ENCODE results near the gene ZNF516.
"Not testable (repeated sequence)": the region's sequence is repeated elsewhere in the genome, so short reads cannot be mapped to it uniquely, and the experiment has no call there.

ZNF516 gene

GRCh38 chr18:76495006-76495370, at the start of gene ZNF516:
ZNF516 (minus strand) TSS chr18:76495242; CDS start chr18:76443054, 52,188 bp downstream.
- no peak for DNase-seq (ENCODE audit: low read depth in 2 of 2, low spot score in 1 of 2)

DNA sequence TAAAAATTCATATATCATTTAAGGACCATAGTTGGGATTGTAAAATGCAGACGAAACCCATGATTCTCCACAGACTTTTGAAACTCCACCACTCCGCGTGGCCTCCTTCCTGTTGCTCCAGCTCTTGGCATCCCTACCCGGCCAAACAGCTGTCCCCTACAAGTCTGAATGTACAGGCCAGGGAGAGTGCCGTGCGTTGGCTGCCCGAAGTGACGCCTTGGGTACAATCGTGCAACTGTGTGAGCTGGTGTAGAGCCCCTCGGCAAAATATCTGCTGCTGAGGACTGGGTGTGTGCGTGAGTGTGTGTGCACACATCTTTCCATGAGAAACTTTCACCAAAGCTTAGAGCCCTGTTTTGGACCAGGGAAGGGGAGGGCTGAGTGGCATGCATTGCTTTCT, 43.8 kb upstream of the ZNF516 start:
- DNase-seq (ENCODE audit: low read depth in 2 of 2, low spot score in 1 of 2), result no peak

GRCh38 chr18:76537621-76538020, 42.6 kb upstream of the ZNF516 start:
- no peak for DNase-seq (ENCODE audit: low read depth in 2 of 2, low spot score in 1 of 2)

- DNase-seq (ENCODE audit: low read depth in 2 of 2, low spot score in 1 of 2), result not testable (repeated sequence)
These were observed 41.6 kb upstream of the ZNF516 start for GRCh38 chr18:76536593-76536992.

DNA sequence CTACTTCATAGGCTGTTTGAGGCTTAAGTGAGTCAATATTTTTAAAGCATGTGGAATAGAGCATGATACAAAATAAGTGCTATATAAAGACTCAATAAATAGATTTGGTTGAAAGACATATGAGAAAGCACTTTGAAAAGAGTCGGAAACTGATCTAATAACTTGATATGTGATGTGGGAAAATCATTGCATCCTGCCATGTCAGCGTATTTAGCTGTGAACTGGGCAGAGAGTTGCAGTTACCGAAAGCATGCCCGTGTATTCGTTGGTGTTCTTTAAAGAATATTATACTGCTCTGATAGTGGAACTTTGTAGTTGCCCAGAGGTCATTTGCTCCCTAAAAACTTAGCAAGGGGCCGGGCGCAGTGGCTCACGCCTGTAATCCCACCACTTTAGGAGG, 37.8 kb upstream of the ZNF516 start:
- DNase-seq (ENCODE audit: low read depth in 2 of 2, low spot score in 1 of 2), result no peak

- no peak for DNase-seq (ENCODE audit: low read depth in 2 of 2, low spot score in 1 of 2)
These were observed 35.8 kb upstream of the ZNF516 start for GRCh38 chr18:76530846-76531245.

DNA sequence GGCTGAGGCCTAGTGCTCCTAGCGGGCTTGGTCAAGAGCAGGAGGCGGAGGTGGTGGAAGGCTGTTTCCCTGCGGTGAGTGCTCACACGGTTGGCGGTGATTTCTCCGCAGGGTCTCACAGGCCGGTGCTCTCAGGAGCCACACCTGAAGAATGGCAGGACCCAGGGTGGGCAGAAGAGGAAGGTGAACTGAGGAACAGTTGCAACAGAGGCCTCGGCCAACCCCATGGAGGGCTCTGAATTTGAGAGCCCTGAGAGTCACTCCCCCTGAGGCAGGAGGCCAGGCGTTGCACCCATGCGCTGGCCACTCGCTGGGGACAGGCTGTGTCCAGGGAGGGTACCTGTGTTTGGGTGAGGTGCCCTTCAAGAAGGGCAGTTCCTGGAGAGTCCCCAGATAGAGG, 35.3 kb upstream of the ZNF516 start:
- no peak for DNase-seq (ENCODE audit: low read depth in 2 of 2, low spot score in 1 of 2)

DNA sequence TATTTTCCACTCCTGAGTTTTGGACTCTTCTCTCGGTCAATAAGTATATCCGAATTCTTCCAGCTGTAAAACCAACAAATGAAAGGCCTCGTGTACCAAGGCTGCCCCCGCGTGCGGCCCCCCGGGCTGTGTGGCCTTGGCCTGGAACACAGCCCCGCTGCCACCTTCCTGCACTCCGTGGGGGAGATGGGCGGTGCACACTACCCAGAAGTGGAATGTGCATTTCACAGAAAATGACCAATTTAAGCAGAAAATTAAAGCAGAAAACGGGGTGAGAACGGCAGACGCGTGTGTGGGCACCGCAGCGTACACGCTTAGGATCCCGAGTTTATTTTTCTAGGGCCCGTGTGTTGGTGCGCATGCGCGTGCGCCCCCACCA, 34.4 kb upstream of the ZNF516 start:
- no peak for DNase-seq (ENCODE audit: low read depth in 2 of 2, low spot score in 1 of 2)

DNA sequence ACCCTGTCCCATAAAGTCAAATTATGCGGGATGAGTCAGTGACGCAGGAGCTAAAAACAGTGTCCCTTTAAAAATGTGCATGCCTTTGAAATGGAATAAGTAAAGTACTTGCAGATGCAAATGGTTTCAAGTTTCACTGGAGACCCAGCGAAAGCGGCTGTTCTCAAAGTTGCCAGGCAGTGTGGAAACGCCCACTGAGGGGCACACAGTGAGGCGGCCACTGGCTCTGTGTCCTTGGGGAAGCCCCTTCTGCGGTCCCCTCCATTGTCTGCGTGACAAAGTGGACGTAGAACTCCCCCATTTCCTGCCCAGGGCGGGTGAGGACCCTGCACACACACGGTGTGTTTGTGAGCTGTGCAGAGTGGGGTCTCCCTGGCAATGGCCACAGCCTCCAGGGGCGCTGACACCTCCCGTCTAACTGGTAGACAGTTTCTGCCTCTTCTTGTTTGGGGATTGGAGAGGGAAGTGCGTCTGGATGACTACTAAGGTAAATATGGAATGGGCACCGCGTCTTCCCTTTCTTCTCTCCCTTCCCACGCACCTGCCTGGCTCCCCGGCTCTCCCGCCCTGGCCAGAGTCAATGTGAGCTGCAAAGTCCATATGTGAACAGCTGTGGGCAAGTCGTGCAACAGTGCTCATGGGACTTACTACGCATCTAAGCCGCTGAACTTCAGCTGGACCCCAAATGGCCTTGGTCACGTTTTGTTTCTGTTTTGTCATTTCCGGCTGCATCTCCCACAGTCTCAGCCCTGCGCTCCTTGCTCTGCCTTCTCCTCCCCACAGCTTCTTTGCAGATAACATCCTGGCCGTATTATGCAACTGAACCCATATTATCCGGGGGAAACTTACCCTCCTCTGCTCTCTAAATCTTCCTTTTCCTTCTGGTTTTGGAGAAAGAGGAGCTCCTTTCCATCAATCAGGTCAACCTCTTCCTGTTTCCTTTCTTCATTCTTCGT, 33.7 kb upstream of the ZNF516 start:
- no peak for DNase-seq (ENCODE audit: low read depth in 2 of 2, low spot score in 1 of 2)

DNA sequence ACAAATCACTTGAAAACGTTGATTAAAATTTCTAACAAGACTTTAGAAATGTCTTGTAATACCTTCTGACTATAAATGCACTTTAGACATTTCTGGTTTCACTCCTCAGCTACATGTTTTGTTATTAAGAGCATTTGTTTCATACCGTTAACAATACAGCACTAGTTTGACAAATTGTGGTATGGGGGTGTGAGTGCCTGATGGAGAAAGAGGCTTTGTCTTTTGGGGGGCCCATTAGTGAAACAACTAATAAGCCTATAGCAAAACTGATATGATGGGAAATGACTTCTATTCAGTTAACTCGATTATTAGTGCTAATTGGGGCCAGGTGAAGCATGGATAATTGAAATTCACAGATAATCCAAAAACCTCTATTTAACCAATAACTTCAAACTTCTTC, 30.9 kb upstream of the ZNF516 start:
- no peak for DNase-seq (ENCODE audit: low read depth in 2 of 2, low spot score in 1 of 2)

GRCh38 chr18:76524900-76525698, 30.1 kb upstream of the ZNF516 start:
- DNase-seq (ENCODE audit: low read depth in 2 of 2, low spot score in 1 of 2), result no peak

DNA sequence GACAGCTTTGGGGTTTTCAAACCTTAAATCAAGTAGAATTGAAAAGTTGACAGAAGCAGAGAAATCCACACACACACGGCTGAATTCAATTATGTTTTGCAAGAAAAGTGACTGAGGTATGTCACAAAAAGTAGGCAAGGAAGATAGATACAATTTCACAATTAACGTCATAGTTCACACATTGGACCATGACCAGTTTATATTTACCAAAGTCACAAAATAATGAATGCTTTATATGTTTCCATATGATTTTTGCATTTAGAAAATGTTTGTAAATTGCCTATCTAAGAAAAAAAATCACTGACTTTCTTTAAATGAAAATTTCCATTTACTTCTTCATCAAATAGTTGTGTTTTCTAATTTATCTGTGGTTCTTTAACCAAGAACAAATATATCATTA, 29.4 kb upstream of the ZNF516 start:
- no peak for DNase-seq (ENCODE audit: low read depth in 2 of 2, low spot score in 1 of 2)

DNA sequence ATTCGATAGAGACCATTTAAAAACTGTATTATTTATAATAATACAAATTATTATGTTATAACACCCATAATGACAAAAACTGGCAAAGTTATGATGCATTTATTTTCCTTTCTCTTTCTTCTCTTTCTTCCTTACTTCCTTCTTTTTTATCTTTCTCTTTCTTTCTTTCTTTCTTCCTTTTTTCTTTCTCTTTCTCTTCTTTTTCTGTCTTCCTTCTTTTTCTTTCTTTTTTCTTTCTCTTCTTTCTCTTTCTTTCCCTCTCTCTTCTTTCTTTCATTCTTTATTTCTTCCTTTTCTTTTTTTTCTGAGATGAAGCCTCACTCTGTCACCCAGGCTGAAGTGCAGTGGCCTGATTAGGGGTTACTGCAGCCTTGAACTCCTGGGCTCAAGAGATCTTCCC, 27.5 kb upstream of the ZNF516 start:
- no peak for DNase-seq (ENCODE audit: low read depth in 2 of 2, low spot score in 1 of 2)

- no peak for DNase-seq (ENCODE audit: low read depth in 2 of 2, low spot score in 1 of 2)
These were observed 27.1 kb upstream of the ZNF516 start for GRCh38 chr18:76522122-76522503.

- DNase-seq (ENCODE audit: low read depth in 2 of 2, low spot score in 1 of 2), result no peak
These were observed 26.5 kb upstream of the ZNF516 start for GRCh38 chr18:76521417-76522121.

DNA sequence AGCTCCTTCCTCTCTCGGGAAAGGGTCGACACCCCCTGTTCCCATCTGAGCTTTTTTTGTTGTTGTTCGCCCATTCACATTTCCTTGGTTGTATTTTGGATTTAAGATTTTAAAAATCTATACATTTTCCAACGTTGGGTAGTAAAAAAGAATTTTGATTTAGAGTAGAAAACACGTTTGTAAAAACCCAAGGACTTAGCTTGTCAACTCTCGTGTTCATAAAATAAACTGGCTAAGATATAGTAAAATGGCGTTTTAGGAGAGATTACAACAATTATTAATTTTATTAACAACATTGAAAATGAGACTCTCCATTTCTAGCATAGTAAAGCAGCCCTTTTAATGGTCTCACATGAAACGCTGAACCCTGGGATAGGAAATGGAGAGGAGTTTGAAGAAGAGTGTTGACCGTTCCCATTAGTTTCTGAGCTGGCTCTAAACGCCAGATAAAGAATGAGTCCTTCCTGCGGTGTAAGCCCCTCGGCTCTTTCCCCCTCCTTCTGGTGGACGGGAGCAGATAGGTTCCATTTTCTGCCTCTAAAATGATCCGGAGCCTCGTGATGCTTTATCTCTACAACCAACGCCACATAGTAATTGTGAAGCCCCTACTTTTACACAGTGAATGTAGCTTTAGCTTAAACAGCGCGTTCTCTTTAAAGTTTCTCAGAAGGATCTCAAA, 24.0 kb upstream of the ZNF516 start:
- DNase-seq (ENCODE audit: low read depth in 2 of 2, low spot score in 1 of 2), result no peak

DNA sequence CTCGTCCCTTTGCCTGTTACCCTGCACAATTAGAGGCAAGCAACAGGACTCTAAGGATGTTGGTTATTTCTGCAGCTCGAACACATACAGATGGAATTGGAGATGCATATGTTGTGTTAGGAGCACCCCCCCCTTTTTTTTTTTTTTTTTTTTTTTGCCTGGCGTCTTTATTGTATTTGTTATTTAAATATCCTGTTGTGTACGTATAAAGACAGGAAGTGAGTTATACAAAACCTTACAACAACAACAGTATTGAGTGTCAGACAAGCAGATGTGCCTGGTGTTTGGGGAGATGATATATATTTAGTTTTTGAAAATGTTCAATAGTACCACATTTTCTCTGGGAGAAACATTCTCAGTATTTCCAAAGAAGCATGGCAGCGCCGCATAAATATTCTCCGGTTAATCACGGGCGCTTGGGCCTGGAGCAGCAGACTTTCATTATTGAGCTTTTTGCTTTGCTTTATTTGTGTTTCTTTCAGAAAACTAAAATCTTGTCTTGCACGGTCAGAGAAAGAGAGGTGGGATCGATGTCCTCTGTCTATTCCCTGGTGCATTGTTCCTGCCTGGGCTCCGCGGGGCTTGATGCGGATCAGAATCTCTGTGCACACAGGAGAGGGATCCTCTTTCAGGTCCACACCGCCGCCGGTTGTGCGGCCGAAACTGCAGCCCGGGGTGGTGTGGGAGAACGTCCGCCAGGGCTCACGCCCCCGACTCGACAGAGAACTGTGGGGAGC, 23.2 kb upstream of the ZNF516 start:
- no peak for DNase-seq (ENCODE audit: low read depth in 2 of 2, low spot score in 1 of 2)

GRCh38 chr18:76515576-76515975, 20.5 kb upstream of the ZNF516 start:
- DNase-seq (ENCODE audit: low read depth in 2 of 2, low spot score in 1 of 2), result no peak

- no peak for DNase-seq (ENCODE audit: low read depth in 2 of 2, low spot score in 1 of 2)
These were observed 19.5 kb upstream of the ZNF516 start for GRCh38 chr18:76514573-76514972.

DNA sequence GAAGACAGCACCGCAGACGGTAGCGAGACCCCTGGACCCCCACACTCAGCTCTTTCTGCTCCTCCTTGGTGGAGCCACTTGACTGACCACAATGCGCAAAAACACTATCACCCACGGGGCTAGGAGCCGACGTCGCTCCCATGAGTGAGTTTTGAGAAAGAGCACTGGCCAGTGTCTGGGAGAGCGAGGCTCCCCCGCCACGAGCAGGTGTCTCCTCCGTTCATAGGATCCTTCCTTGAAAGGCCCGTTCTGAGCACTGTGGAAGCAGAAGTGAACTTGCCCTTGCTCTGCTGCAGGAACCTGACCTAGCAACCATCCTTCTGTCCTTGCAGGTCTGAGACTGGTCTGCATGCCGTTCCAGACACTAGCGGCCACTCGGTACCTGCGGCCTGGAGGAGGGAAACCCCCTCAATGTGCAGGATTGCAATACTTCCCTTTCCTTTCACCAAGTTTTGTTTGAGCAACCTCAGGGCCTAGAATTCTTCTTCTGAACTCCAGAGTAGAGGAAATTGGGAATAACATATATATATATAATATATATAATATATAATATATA, 12.9 kb upstream of the ZNF516 start:
- DNase-seq (ENCODE audit: low read depth in 2 of 2, low spot score in 1 of 2), result no peak

Data from stimulated activated CD8-positive, alpha-beta memory T cell treated with anti-CD3 and anti-CD28 coated beads, Interleukin-4, amount 100 ng/mL, for 4 hours (primary cell).